Ishikawa (cell line): ENCODE data around the gene SLC49A3.

Experiments used
- CEBPB ChIP-seq: IDR thresholded peaks from 2 replicates; pipeline ENCODE4 v1.6.1; 2012
- CREB1 ChIP-seq: IDR thresholded peaks from 2 replicates; pipeline ENCODE4 v1.6.1; 2012; ENCODE audit warnings: low read depth
- EGR1 ChIP-seq: IDR thresholded peaks from 2 replicates; pipeline ENCODE4 v1.6.1; 2012
- EP300 ChIP-seq: IDR thresholded peaks from 2 replicates; pipeline ENCODE4 v1.6.1; 2012; ENCODE audit warnings: borderline replicate concordance
- NFIC ChIP-seq: IDR thresholded peaks from 2 replicates; pipeline ENCODE4 v1.6.1; 2012
- RAD21 ChIP-seq: IDR thresholded peaks from 2 replicates; pipeline ENCODE4 v1.6.1; 2012; ENCODE audit warnings: low read depth
- TAF1 ChIP-seq: IDR thresholded peaks from 2 replicates; pipeline ENCODE4 v1.6.1; 2012; ENCODE audit warnings: low read depth, mild to moderate bottlenecking
- TEAD4 ChIP-seq: IDR thresholded peaks from 2 replicates; pipeline ENCODE4 v1.6.1; 2012
- TF ChIP-seq, protein P1 (sequence below): IDR thresholded peaks from 2 replicates; pipeline ENCODE4 v1.6.1; 2012
- TF ChIP-seq, protein P2 (sequence below): IDR thresholded peaks from 2 replicates; pipeline ENCODE4 v1.6.1; 2012; ENCODE audit warnings: low read depth, mild to moderate bottlenecking
- TF ChIP-seq, protein P3 (sequence below): IDR thresholded peaks from 2 replicates; pipeline ENCODE4 v1.6.1; 2012

DNA sequence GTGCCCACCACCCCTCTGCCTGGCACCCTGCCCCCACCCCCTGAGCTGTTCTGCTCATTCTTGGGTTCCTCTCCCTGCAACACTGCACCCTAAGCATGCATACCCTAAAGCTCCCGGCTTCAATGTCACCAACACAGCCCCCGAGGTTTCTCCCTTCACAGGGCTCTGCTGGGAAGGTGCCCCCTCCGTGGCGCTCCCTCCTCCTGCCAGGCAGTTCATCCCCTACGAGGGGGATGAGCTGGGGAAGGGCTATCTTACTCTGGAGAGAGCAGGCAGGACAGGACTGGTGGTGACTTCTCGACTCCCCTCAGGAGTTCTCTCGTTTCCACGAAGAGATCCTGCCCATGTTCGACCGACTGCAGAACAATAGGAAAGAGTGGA, 21.4 kb downstream of the SLC49A3 start:
- TF ChIP-seq TEAD4, result no peak
- TF ChIP-seq EP300, result no peak
- TF ChIP-seq NFIC, result no peak
- TF ChIP-seq RAD21, result no peak
- no peak for TF ChIP-seq CREB1
- TF ChIP-seq, protein P1, sequence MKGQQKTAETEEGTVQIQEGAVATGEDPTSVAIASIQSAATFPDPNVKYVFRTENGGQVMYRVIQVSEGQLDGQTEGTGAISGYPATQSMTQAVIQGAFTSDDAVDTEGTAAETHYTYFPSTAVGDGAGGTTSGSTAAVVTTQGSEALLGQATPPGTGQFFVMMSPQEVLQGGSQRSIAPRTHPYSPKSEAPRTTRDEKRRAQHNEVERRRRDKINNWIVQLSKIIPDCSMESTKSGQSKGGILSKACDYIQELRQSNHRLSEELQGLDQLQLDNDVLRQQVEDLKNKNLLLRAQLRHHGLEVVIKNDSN, result no peak
- TF ChIP-seq, protein P2, sequence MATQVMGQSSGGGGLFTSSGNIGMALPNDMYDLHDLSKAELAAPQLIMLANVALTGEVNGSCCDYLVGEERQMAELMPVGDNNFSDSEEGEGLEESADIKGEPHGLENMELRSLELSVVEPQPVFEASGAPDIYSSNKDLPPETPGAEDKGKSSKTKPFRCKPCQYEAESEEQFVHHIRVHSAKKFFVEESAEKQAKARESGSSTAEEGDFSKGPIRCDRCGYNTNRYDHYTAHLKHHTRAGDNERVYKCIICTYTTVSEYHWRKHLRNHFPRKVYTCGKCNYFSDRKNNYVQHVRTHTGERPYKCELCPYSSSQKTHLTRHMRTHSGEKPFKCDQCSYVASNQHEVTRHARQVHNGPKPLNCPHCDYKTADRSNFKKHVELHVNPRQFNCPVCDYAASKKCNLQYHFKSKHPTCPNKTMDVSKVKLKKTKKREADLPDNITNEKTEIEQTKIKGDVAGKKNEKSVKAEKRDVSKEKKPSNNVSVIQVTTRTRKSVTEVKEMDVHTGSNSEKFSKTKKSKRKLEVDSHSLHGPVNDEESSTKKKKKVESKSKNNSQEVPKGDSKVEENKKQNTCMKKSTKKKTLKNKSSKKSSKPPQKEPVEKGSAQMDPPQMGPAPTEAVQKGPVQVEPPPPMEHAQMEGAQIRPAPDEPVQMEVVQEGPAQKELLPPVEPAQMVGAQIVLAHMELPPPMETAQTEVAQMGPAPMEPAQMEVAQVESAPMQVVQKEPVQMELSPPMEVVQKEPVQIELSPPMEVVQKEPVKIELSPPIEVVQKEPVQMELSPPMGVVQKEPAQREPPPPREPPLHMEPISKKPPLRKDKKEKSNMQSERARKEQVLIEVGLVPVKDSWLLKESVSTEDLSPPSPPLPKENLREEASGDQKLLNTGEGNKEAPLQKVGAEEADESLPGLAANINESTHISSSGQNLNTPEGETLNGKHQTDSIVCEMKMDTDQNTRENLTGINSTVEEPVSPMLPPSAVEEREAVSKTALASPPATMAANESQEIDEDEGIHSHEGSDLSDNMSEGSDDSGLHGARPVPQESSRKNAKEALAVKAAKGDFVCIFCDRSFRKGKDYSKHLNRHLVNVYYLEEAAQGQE, result no peak
- TF ChIP-seq EGR1, result no peak
- TF ChIP-seq TAF1, result no peak
- TF ChIP-seq CEBPB, result no peak
- TF ChIP-seq, protein P3, sequence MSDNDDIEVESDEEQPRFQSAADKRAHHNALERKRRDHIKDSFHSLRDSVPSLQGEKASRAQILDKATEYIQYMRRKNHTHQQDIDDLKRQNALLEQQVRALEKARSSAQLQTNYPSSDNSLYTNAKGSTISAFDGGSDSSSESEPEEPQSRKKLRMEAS, result no peak
